ENCODE data around the gene TPP1. TPM values are rescaled to one million over a fixed set of nuclear protein-coding genes. Genes with fewer than 3 reads are reported as not detected.

The TPP1 gene
- total and polyA plus RNA-seq, 4 donors, result 52.8 to 108 (median 86.5) TPM

DNA sequence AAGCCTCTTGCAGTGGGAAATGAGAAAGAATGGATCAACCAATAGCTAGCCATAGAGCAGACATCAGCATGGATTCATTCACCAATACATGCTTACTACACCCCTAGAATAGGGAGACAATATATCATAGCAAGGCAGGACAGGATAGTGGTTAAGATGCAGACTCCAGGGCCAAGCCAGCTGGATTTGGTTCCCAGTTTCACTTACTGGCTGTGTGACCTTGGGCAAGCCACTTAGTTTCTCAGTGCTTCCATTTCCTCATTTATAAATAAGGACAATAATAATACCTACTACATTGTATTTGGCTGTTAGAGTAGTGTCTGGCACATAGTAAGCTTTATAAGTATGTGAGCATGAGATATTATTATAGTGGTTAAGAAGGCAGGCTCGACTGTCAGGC lies 29.3 kb upstream of the TPP1 start:
- Histone ChIP-seq H3K4me1 (ENCODE audit: control insufficient read depth in 4 of 4, insufficient read depth in 4 of 4, low read length in 3 of 4) (peaks cover 0 to 10% (median 2%) of the 10 kb centered on the region in 4 donors), H3K9me3 (ENCODE audit: control insufficient read depth in 4 of 4, low read length in 3 of 4) (no peaks in the 10 kb centered on the region), H3K27ac (ENCODE audit: low read depth in 1 of 2, low read length in 2 of 2) (no peak overlapping the region), H3K9ac (ENCODE audit: low read depth in 1 of 2, low read length in 2 of 2) (no peak overlapping the region), H3K4me3 (ENCODE audit: low read depth in 1 of 3, low read length in 3 of 3) (no peak overlapping the region), H3K36me3 (ENCODE audit: control insufficient read depth in 4 of 4, insufficient read depth in 3 of 4, low read depth in 1 of 4, low read length in 3 of 4) (no peaks in the 10 kb centered on the region), H3K27me3 (ENCODE audit: control insufficient read depth in 4 of 4, insufficient read depth in 4 of 4, low read length in 3 of 4) (no peaks in the 10 kb centered on the region)
- no peak for DNase-seq (ENCODE audit: low spot score)
- WGBS, result 67% methylated on average over 1 of the region's 1 CpG
- TF ChIP-seq NR2F2 (IDR thresholded peaks at IDR 0.05) (no peak), RAD21 (IDR thresholded peaks at IDR 0.05) (no peak), JUND (IDR thresholded peaks at IDR 0.05) (no peak), GABPA (IDR thresholded peaks at IDR 0.05 in 1 of 2, conservative IDR thresholded peaks at IDR 0.05 in 1 of 2) (no peak), EGR1 (IDR thresholded peaks at IDR 0.05; ENCODE audit: low read depth in 2 of 2) (no peak), HNF4A (conservative IDR thresholded peaks at IDR 0.05) (no peak), FOXA1 (IDR thresholded peaks at IDR 0.05) (no peak), FOXA2 (IDR thresholded peaks at IDR 0.05) (no peak), TAF1 (conservative IDR thresholded peaks at IDR 0.05) (no peak), HNF4G (IDR thresholded peaks at IDR 0.05) (no peak), YY1 (IDR thresholded peaks at IDR 0.05) (no peak), SP1 (IDR thresholded peaks at IDR 0.05) (no peak), RXRA (IDR thresholded peaks at IDR 0.05) (no peak)
- TF ChIP-seq, protein P1, sequence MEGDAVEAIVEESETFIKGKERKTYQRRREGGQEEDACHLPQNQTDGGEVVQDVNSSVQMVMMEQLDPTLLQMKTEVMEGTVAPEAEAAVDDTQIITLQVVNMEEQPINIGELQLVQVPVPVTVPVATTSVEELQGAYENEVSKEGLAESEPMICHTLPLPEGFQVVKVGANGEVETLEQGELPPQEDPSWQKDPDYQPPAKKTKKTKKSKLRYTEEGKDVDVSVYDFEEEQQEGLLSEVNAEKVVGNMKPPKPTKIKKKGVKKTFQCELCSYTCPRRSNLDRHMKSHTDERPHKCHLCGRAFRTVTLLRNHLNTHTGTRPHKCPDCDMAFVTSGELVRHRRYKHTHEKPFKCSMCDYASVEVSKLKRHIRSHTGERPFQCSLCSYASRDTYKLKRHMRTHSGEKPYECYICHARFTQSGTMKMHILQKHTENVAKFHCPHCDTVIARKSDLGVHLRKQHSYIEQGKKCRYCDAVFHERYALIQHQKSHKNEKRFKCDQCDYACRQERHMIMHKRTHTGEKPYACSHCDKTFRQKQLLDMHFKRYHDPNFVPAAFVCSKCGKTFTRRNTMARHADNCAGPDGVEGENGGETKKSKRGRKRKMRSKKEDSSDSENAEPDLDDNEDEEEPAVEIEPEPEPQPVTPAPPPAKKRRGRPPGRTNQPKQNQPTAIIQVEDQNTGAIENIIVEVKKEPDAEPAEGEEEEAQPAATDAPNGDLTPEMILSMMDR (IDR thresholded peaks at IDR 0.05; ENCODE audit: low read depth, low read length, missing input control), result no peak
- TF ChIP-seq, protein P2, sequence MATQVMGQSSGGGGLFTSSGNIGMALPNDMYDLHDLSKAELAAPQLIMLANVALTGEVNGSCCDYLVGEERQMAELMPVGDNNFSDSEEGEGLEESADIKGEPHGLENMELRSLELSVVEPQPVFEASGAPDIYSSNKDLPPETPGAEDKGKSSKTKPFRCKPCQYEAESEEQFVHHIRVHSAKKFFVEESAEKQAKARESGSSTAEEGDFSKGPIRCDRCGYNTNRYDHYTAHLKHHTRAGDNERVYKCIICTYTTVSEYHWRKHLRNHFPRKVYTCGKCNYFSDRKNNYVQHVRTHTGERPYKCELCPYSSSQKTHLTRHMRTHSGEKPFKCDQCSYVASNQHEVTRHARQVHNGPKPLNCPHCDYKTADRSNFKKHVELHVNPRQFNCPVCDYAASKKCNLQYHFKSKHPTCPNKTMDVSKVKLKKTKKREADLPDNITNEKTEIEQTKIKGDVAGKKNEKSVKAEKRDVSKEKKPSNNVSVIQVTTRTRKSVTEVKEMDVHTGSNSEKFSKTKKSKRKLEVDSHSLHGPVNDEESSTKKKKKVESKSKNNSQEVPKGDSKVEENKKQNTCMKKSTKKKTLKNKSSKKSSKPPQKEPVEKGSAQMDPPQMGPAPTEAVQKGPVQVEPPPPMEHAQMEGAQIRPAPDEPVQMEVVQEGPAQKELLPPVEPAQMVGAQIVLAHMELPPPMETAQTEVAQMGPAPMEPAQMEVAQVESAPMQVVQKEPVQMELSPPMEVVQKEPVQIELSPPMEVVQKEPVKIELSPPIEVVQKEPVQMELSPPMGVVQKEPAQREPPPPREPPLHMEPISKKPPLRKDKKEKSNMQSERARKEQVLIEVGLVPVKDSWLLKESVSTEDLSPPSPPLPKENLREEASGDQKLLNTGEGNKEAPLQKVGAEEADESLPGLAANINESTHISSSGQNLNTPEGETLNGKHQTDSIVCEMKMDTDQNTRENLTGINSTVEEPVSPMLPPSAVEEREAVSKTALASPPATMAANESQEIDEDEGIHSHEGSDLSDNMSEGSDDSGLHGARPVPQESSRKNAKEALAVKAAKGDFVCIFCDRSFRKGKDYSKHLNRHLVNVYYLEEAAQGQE (IDR thresholded peaks at IDR 0.05), result no peak
- TF ChIP-seq, protein P3, sequence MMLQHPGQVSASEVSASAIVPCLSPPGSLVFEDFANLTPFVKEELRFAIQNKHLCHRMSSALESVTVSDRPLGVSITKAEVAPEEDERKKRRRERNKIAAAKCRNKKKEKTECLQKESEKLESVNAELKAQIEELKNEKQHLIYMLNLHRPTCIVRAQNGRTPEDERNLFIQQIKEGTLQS (IDR thresholded peaks at IDR 0.05), result no peak
- TF ChIP-seq, protein P4, sequence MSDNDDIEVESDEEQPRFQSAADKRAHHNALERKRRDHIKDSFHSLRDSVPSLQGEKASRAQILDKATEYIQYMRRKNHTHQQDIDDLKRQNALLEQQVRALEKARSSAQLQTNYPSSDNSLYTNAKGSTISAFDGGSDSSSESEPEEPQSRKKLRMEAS (IDR thresholded peaks at IDR 0.05), result no peak
- TF ChIP-seq, protein P5, sequence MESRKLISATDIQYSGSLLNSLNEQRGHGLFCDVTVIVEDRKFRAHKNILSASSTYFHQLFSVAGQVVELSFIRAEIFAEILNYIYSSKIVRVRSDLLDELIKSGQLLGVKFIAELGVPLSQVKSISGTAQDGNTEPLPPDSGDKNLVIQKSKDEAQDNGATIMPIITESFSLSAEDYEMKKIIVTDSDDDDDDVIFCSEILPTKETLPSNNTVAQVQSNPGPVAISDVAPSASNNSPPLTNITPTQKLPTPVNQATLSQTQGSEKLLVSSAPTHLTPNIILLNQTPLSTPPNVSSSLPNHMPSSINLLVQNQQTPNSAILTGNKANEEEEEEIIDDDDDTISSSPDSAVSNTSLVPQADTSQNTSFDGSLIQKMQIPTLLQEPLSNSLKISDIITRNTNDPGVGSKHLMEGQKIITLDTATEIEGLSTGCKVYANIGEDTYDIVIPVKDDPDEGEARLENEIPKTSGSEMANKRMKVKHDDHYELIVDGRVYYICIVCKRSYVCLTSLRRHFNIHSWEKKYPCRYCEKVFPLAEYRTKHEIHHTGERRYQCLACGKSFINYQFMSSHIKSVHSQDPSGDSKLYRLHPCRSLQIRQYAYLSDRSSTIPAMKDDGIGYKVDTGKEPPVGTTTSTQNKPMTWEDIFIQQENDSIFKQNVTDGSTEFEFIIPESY (IDR thresholded peaks at IDR 0.05), result no peak

Data from liver (tissue), 9 donors.